Heart left ventricle (tissue), 16 donors: ENCODE results near the gene PTPRN2. TPM values are rescaled to one million over a fixed set of nuclear protein-coding genes. Genes with fewer than 3 reads are reported as not detected.
A peak's percentile ranks its signal among the peaks of the same experiment; 100 is the strongest.

ENCODE experiments used
- ATAC-seq, 4 donors: fragments of 200-7000 bp; cut with Tn5 transposase; one replicate each; pipeline ENCODE4 v1.9.1; 2020 to 2022; ENCODE audit warnings: moderate library complexity in 4 of 4, mild to moderate bottlenecking in 3 of 4, moderate number of reproducible peaks in 1 of 4
- DNase-seq, 5 donors: peaks; one replicate each; pipeline ENCODE4 v3.0.0-alpha.2; 2020
- H3K27ac ChIP-seq, 12 donors: fragments of 200-600 bp; sonication (generic) in 4 of 12; one replicate each; pipeline versions ENCODE4 v1.5.0 to v1.8.0; 2016 to 2022; ENCODE audit warnings: mild to moderate bottlenecking in 2 of 12
- H3K27me3 ChIP-seq, 9 donors: fragments of 200-600 bp; sonication (generic) in 2 of 9; one replicate each; pipeline versions ENCODE4 v1.5.1 to v1.8.0; 2016 to 2022; ENCODE audit warnings: mild to moderate bottlenecking in 3 of 9
- H3K36me3 ChIP-seq, 9 donors: fragments of 200-600 bp; sonication (generic) in 2 of 9; one replicate each; pipeline versions ENCODE4 v1.5.0 to v1.8.0; 2018 to 2022; ENCODE audit warnings: mild to moderate bottlenecking in 2 of 9
- H3K4me1 ChIP-seq, 12 donors: fragments of 200-600 bp; sonication (generic) in 4 of 12; one replicate each; pipeline versions ENCODE4 v1.5.0 to v1.8.0; 2016 to 2022; ENCODE audit warnings: mild to moderate bottlenecking in 3 of 12
- H3K4me3 ChIP-seq, 12 donors: fragments of 200-600 bp; sonication (generic) in 4 of 12; one replicate each; pipeline versions ENCODE4 v1.5.0 to v1.8.0; 2017 to 2022; ENCODE audit warnings: mild to moderate bottlenecking in 9 of 12, moderate library complexity in 4 of 12
- H3K9me3 ChIP-seq, 12 donors: fragments of 200-600 bp; sonication (generic) in 4 of 12; one replicate each; pipeline versions ENCODE4 v1.5.0 to v1.8.0; 2016 to 2022; ENCODE audit warnings: mild to moderate bottlenecking in 1 of 12
- POLR2A ChIP-seq, 2 donors: fragments of 450-650 bp; IDR thresholded peaks; one replicate each; pipeline ENCODE4 v1.6.1; 2017; ENCODE audit warnings: antibody characterized with exemption in 2 of 2, mild to moderate bottlenecking in 2 of 2, moderate library complexity in 2 of 2
- WGBS, 4 donors: extraction: QIAGEN DNeasy Blood & Tissue Kit in 2 of 4; methylation state at CpG; one replicate each; pipeline versions ENCODE4 v1.1.5 to v1.1.7; 2013 to 2018; 5-methylcytosine and 5-hydroxymethylcytosine counted together
- intact Hi-C, 10 donors: fragments of 100-400 bp; cut with DNase I; formaldehyde crosslinking; loops; one replicate each; pipeline versions ENCODE4 v1.11.1 to v1.14.2; 2022
- polyA plus RNA-seq, 2 donors: library from polyadenylated mRNA; stranded (reverse); fragments of 200-250 nt; gene quantifications; one replicate each; pipeline ENCODE4 v1.2.3, GENCODE V29; 2013
- total RNA-seq, 9 donors: library from RNA; depleted of rRNA in 2 of 9; stranded (reverse); fragments of >200 nt in 2 of 9; fragmentation: NEBNext Ultra II Directional in 3 of 9; extraction: Animal tissue kit (Norgen Biotek cat#: 25700) in 3 of 9; gene quantifications; one replicate each; pipeline versions ENCODE4 v1.1.0 to v1.2.4, GENCODE V29; 2016 to 2023
- TF ChIP-seq, protein P1 (sequence below), 12 donors: fragments of 200-600 bp; sonication (generic) in 4 of 12; IDR thresholded peaks; one replicate each; pipeline versions ENCODE4 v1.5.0 to v1.8.0; 2018 to 2022; ENCODE audit warnings: antibody characterized with exemption in 12 of 12, mild to moderate bottlenecking in 5 of 12
- donor health status: ischemic (EF 13 %, LVEDD 7.1; RV severe dilation, severe dysfunction).
- donor health status: healthy with polysubstance abuse.
- donor health status: DM: no; HTN: yes; CAD: no.
- donor health status: DM: no; HTN: no; CAD: no.
- donor health status: ischemic (EF 25% LVEDD 6.9; RV normal size, moderate dysfunction).
- donor health status: ischemic (EF 25% LVEDD 5.7; RV mildly dilated, moderate dysfunction).
- donor health status: healthy.
- donor health status: DM: yes; HTN: yes; CAD: no.
- donor health status: ischemic (EF 35%, LVEDD 5.7; RV mildly dilated, moderate dysfunction).
- donor health status: nonischemic (EF 11% LVEDD 7.7; RV severe dilation, severe dysfunction).
- donor health status: DM: yes; HTN: yes; CAD: no.
- donor health status: PGD.
- donor health status: ischemic (EF 29% LVEDD 5.4; RV normal size, mild dysfunction).
- donor health status: nonischemic (EF 23%, LVEDD 6.1; RV moderate dilation, normal function).

Gene PTPRN2
- total and polyA plus RNA-seq, 11 donors: 0.61 to 2.3 (median 1.3) TPM

GRCh38 chr7:157618823-157619606 is 968.6 kb downstream of the PTPRN2 start:
- intact Hi-C loops: no loop called here
- 83 to 87% (median 85%) methylated on average over 21 of the region's 21 CpGs for WGBS, 4 donors
- peaks cover 0 to 12% (median 0%) of the 10 kb centered on the region in 9 donors for H3K27me3 ChIP-seq
- no peaks in the 10 kb centered on the region for H3K9me3 ChIP-seq
- no peak overlapping the region for H3K4me3 ChIP-seq
- DNase-seq (peak in 1 of 5 donors; percentile 36), ATAC-seq (no peak)
- TF ChIP-seq, protein P1, sequence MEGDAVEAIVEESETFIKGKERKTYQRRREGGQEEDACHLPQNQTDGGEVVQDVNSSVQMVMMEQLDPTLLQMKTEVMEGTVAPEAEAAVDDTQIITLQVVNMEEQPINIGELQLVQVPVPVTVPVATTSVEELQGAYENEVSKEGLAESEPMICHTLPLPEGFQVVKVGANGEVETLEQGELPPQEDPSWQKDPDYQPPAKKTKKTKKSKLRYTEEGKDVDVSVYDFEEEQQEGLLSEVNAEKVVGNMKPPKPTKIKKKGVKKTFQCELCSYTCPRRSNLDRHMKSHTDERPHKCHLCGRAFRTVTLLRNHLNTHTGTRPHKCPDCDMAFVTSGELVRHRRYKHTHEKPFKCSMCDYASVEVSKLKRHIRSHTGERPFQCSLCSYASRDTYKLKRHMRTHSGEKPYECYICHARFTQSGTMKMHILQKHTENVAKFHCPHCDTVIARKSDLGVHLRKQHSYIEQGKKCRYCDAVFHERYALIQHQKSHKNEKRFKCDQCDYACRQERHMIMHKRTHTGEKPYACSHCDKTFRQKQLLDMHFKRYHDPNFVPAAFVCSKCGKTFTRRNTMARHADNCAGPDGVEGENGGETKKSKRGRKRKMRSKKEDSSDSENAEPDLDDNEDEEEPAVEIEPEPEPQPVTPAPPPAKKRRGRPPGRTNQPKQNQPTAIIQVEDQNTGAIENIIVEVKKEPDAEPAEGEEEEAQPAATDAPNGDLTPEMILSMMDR (IDR thresholded peaks at IDR 0.05): no peak
- no peak for TF ChIP-seq POLR2A (IDR thresholded peaks at IDR 0.05)
- peaks cover 0 to 17% (median 0%) of the 10 kb centered on the region in 12 donors for H3K4me1 ChIP-seq
- no peak overlapping the region for H3K27ac ChIP-seq
- H3K36me3 ChIP-seq: no peaks in the 10 kb centered on the region

DNA sequence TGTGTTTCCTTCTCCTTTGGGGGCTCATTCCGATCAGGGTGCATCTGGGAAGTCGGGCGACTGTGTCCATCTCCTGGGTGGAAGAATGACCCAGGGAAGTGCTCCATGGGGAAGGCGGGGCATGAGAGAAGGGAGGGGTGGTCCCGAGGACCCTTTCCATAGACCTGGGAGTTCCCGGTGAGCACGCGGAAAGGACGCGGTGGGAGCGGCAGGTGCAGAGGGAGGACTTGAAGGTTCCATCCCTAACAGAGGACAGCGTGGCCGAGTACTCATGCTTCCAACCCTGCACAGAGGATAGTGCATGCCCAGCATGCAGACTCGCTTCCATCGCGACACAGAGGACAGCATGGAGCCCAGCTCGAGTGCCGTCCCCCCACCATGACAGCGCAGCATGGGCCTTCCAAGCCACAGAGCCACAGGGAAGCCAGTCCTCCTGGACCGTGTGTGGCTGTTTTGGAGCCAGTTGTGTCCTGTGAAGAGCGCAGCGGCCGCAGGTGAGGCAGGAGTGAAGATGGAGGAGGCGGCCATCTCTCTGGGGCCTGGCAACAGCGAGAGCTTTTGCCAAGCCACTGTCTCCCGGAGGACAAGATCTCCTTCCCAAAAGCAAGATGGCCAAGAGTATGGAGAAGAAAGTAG is 969.4 kb downstream of the PTPRN2 start:
- Histone ChIP-seq H3K4me1 (peaks cover 0 to 25% (median 4%) of the 10 kb centered on the region in 12 donors), H3K27me3 (peaks cover 0 to 20% (median 3%) of the 10 kb centered on the region in 9 donors), H3K27ac (no peak overlapping the region), H3K9me3 (no peaks in the 10 kb centered on the region), H3K4me3 (no peak overlapping the region), H3K36me3 (no peaks in the 10 kb centered on the region)
- 87 to 92% (median 91%) methylated on average over 21 to 26 of the region's 26 CpGs for WGBS, 4 donors
- ATAC-seq (no peak), DNase-seq (peak in 2 of 5 donors; percentile 14 to 51)
- TF ChIP-seq POLR2A (IDR thresholded peaks at IDR 0.05): no peak
- TF ChIP-seq, protein P1 (IDR thresholded peaks at IDR 0.05): no peak
- intact Hi-C loops: no loop called here

DNA sequence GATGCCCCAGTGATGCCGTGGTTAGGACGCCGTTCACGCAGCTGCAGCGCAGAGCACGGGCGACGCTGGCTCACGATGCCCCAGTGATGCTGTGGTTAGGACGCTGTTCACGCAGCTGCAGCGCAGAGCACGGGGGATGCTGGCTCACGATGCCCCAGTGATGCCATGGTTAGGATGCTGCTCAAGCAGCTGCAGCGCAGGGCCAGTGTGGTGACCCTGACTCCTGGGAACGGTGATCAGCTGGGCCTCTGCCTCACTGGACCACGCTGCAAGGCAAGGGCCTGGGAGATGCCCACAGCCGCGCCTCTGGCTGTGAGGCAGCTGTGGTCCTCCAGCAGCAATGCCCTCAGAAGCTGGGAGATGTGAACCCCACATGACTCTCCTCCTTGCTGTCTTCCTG is 970.2 kb downstream of the PTPRN2 start:
- Histone ChIP-seq H3K36me3 (no peaks in the 10 kb centered on the region), H3K27ac (no peak overlapping the region), H3K4me3 (no peak overlapping the region), H3K27me3 (peaks cover 0 to 28% (median 7%) of the 10 kb centered on the region in 9 donors), H3K9me3 (no peaks in the 10 kb centered on the region), H3K4me1 (peaks cover 0 to 32% (median 6%) of the 10 kb centered on the region in 12 donors)
- 93 to 95% (median 94%) methylated on average over 9 to 19 of the region's 19 CpGs for WGBS, 4 donors
- DNase-seq (peak in 2 of 5 donors; percentile 3 to 48), ATAC-seq (no peak)
- intact Hi-C loops: loop anchor here in 1 of 10 donors (2.0 kb wide), 1 partner anchor 51 kb away; no protein-coding TSS in a partner anchor
- TF ChIP-seq, protein P1 (IDR thresholded peaks at IDR 0.05): no peak

DNA sequence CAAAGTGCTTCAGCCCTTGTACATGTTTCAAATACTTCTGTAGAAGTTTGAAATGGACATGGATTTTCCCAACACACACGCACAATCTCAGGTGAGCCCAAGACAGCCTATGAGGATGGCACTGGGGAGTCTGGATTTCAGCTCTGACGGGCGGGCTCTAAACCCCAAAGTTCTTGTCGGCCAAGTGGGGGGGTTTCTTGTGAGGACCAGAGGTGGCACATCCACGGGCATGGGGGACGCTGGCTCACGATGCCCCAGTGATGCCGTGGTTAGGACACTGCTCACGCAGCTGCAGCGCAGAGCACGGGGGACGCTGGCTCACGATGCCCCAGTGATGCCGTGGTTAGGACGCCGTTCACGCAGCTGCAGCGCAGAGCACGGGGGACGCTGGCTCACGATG is 970.7 kb downstream of the PTPRN2 start:
- H3K27me3 ChIP-seq: peaks cover 0 to 32% (median 8%) of the 10 kb centered on the region in 9 donors
- ATAC-seq: no peak
- no peaks in the 10 kb centered on the region for H3K36me3 ChIP-seq
- TF ChIP-seq, protein P1 (IDR thresholded peaks at IDR 0.05): no peak
- TF ChIP-seq POLR2A (IDR thresholded peaks at IDR 0.05): no peak
- intact Hi-C loops: loop anchor here in 1 of 10 donors (2.0 kb wide), 1 partner anchor 52 kb away; no protein-coding TSS in a partner anchor
- H3K4me1 ChIP-seq: peaks cover 0 to 32% (median 7%) of the 10 kb centered on the region in 12 donors
- 92 to 97% (median 94%) methylated on average over 21 of the region's 21 CpGs for WGBS, 4 donors
- H3K27ac ChIP-seq: no peak overlapping the region
- peak in 2 of 5 donors; percentile 15 to 34 for DNase-seq
- no peaks in the 10 kb centered on the region for H3K9me3 ChIP-seq
- H3K4me3 ChIP-seq: no peak overlapping the region
